Upper lobe of left lung (tissue), 4 donors: ENCODE results near the gene ABLIM3.

Experiments
- CTCF ChIP-seq, 6 experiments: fragments of 450-650 bp in 4 of 6; fragments of 200-600 bp in 2 of 6; sonication (generic) in 2 of 6; IDR thresholded peaks; one replicate each; pipeline ENCODE4 v1.5.1; 2016 to 2019; ENCODE audit warnings: antibody characterized with exemption in 6 of 6
- POLR2AphosphoS5 ChIP-seq, 2 donors: sonication (generic); formaldehyde crosslinking; IDR thresholded peaks; one replicate each; pipeline ENCODE4 v1.5.1; 2017; ENCODE audit warnings: antibody characterized with exemption in 2 of 2

GRCh38 chr5:149246906-149247305 is 105.6 kb downstream of the ABLIM3 start:
- TF ChIP-seq CTCF (IDR thresholded peaks at IDR 0.05): no peak
- TF ChIP-seq POLR2AphosphoS5 (IDR thresholded peaks at IDR 0.05): no peak
